Subcutaneous abdominal adipose tissue (tissue), 5 donors: ENCODE data around the gene ACO2.

Source experiments
- H3K27ac ChIP-seq: one replicate; pipeline ENCODE4 v1.7.0; 2013; ENCODE audit warnings: low read depth, mild to moderate bottlenecking, inconsistent platforms, low read length, moderate library complexity
- H3K27me3 ChIP-seq, 5 donors: one replicate each; pipeline ENCODE4 v1.7.0; 2013; ENCODE audit warnings: low read length in 5 of 5, inconsistent platforms in 1 of 5; ENCODE audit not compliant: control insufficient read depth in 5 of 5, insufficient read depth in 4 of 5
- H3K36me3 ChIP-seq, 5 donors: one replicate each; pipeline ENCODE4 v1.7.0; 2013; ENCODE audit warnings: low read length in 5 of 5; ENCODE audit not compliant: control insufficient read depth in 5 of 5, insufficient read depth in 5 of 5
- H3K4me1 ChIP-seq, 5 donors: one replicate each; pipeline ENCODE4 v1.7.0; 2013; ENCODE audit warnings: low read length in 5 of 5, mild to moderate bottlenecking in 3 of 5, moderate library complexity in 1 of 5; ENCODE audit not compliant: control insufficient read depth in 5 of 5, insufficient read depth in 5 of 5
- H3K4me3 ChIP-seq, 5 donors: one replicate each; pipeline ENCODE4 v1.7.0; 2013; ENCODE audit warnings: low read length in 5 of 5, low read depth in 1 of 5
- H3K9ac ChIP-seq, 5 donors: one replicate each; pipeline ENCODE4 v1.7.0; 2013; ENCODE audit warnings: low read length in 5 of 5, mild to moderate bottlenecking in 4 of 5, moderate library complexity in 3 of 5
- H3K9me3 ChIP-seq, 5 donors: one replicate each; pipeline ENCODE4 v1.7.0; 2013; ENCODE audit warnings: low read length in 5 of 5; ENCODE audit not compliant: control insufficient read depth in 5 of 5
- donor health status: healthy.
- donor health status: healthy.
- donor health status: healthy.
- donor health status: healthy.
- donor health status: healthy.

Gene ACO2

DNA sequence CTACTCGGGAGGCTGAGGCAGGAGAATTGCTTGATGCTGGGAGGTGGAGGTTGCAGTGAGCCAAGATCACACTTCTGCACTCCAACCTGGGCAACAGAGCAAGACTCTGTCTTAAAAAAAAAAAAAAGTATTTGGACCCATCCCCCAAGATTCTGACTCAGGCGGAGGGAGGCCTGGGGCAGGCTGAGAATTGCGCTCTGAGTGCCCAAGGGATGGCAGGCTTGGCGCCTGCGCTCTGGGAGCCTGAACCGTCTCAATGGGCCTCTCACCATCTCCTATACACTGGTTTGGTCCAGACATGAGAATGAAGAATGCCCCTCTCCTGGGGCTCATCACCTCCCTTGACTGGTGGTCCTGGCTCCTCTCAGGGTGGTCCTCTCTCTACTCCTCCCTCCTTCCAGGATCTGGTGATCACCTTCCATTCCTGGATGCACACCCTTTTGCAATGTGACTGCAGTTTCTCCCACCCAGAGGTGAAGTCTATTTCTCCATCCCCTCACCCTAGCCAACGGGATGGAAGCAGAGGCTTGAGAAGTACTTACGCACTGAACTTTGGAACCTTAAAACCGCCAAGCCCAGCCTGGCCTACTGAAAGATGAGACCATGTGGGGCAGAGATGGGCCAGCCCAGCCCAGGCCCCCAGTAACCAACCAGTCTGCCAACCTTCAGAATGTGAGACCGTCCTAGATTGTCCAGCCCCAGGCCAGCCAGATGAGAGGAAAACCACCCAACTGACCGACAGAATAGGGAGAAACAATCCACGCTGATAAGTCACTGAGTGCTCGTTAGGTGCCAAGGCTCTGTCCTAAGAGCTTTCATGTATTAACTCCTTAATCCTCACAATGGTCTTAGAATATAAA lies 70.5 kb downstream of the ACO2 start:
- no peak overlapping the region for H3K27ac ChIP-seq
- H3K36me3 ChIP-seq, result peaks cover 0 to 37% (median 19%) of the 10 kb centered on the region in 5 donors
- peaks cover 2 to 30% (median 22%) of the 10 kb centered on the region in 5 donors for H3K4me1 ChIP-seq
- peak overlapping the region in 1 of 5 donors; percentile 6 for H3K9ac ChIP-seq
- H3K27me3 ChIP-seq, result no peaks in the 10 kb centered on the region
- no peaks in the 10 kb centered on the region for H3K9me3 ChIP-seq
- no peak overlapping the region for H3K4me3 ChIP-seq

DNA sequence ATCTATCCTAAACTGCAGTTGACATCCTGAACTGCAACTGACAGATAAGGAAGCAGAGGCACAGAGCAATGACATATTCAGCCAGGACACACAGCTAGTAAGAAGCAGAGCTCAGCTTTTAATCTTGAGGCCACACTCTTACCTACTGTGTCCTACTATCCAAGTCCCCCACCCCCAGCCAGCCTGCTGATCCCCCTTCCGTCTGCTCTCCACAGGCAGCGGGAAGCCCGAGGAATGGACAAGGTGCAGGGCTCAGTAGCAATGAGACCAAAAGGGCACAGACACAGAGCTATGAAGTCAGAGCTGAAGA lies 71.0 kb downstream of the ACO2 start:
- Histone ChIP-seq H3K9ac (no peak overlapping the region), H3K27ac (no peak overlapping the region), H3K4me3 (no peak overlapping the region), H3K9me3 (no peaks in the 10 kb centered on the region), H3K4me1 (peaks cover 2 to 35% (median 27%) of the 10 kb centered on the region in 5 donors), H3K36me3 (peaks cover 0 to 33% (median 19%) of the 10 kb centered on the region in 5 donors), H3K27me3 (no peaks in the 10 kb centered on the region)

- H3K9me3 ChIP-seq, result no peaks in the 10 kb centered on the region
- peak overlapping the region in 1 of 5 donors; percentile 8 for H3K9ac ChIP-seq
- H3K27ac ChIP-seq, result no peak overlapping the region
- H3K4me3 ChIP-seq, result no peak overlapping the region
- H3K4me1 ChIP-seq, result peaks cover 2 to 37% (median 29%) of the 10 kb centered on the region in 5 donors
- no peaks in the 10 kb centered on the region for H3K27me3 ChIP-seq
- H3K36me3 ChIP-seq, result peaks cover 0 to 29% (median 19%) of the 10 kb centered on the region in 5 donors
These were observed 71.4 kb downstream of the ACO2 start for GRCh38 chr22:41540365-41540764.

GRCh38 chr22:41541484-41541883 lies 72.6 kb downstream of the ACO2 start:
- Histone ChIP-seq H3K27me3 (no peaks in the 10 kb centered on the region), H3K27ac (no peak overlapping the region), H3K4me1 (peaks cover 2 to 37% (median 29%) of the 10 kb centered on the region in 5 donors), H3K36me3 (peaks cover 0 to 28% (median 19%) of the 10 kb centered on the region in 5 donors), H3K9ac (no peak overlapping the region), H3K4me3 (no peak overlapping the region), H3K9me3 (no peaks in the 10 kb centered on the region)

DNA sequence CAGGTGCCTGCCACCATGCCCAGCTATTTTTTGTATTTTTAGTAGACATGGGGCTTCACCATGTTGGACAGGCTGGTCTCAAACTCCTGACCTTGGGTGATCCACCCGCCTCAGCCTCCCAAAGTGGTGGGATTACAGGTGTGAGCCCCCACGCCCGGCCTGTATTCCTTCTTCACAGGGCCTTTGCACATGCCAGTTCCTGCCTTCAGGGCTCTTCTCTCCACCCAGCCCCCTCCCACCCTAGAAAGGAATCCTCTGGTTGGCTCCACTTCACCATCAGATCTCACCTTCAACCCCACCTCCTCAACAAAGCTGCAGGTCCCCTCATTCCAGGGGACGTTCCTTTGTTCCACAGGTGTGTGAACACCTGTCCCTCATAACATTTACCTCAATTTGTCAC lies 73.3 kb downstream of the ACO2 start:
- Histone ChIP-seq H3K27ac (no peak overlapping the region), H3K36me3 (peaks cover 0 to 25% (median 15%) of the 10 kb centered on the region in 5 donors), H3K9ac (no peak overlapping the region), H3K9me3 (no peaks in the 10 kb centered on the region), H3K27me3 (no peaks in the 10 kb centered on the region), H3K4me3 (no peak overlapping the region), H3K4me1 (peaks cover 2 to 37% (median 29%) of the 10 kb centered on the region in 5 donors)

- H3K27me3 ChIP-seq, result no peaks in the 10 kb centered on the region
- no peaks in the 10 kb centered on the region for H3K9me3 ChIP-seq
- H3K9ac ChIP-seq, result peak within 1 kb of the TSS; percentile 26 to 76 (median 59)
- peak within 1 kb of the TSS; percentile 65 to 80 (median 73) for H3K4me3 ChIP-seq
- peak within 1 kb of the TSS; percentile 82 for H3K27ac ChIP-seq
- peaks cover 0 to 22% (median 9%) of the 10 kb centered on the region in 5 donors for H3K36me3 ChIP-seq
- peaks cover 2 to 37% (median 29%) of the 10 kb centered on the region in 5 donors for H3K4me1 ChIP-seq
These were observed 75.1 kb downstream of the ACO2 start, which contains the start of gene POLR3H for GRCh38 chr22:41543854-41544670. Gene POLR3H, minus strand, starts transcription at chr22:41544470. Its CDS starts 369 bp downstream, at chr22:41544101.

DNA sequence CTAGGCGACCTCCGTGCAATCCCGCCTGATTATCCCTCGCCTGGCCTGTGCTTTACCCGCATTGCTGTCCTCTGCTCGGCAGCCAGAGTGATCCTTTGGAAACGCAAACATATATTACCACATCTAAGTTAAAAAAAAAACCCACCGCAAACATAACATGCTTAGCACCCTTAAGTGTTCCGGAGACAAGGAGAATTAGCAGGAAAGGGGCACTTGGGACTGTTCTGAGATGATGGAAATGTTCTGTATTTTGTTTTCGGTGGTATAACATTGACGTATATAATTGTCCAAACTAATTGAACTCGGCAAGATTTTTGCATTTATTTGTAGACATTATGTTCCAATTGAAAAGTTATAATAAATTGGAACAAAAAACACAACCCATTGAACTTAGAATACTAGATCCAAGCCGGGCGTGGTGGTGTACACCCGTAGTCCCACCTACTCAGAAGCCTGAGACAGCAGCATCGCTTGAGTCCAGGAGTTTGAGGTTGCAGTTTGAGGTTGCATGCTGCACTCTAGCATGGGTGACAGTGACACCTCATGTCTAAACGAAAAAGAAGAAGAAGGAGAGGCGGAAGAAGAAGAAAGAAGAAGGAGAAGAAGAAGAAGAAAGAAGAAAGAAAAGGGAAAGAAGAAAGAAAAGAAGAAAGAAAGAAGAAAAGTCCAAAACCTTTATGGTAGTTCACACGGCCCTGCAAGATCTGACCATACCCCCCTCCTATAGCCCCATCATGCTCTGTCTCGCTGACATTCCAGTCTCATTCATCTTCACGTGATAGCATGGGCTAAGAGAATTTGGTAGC lies 76.0 kb downstream of the ACO2 start:
- Histone ChIP-seq H3K27me3 (no peaks in the 10 kb centered on the region), H3K9me3 (no peaks in the 10 kb centered on the region), H3K4me3 (peak overlapping the region; percentile 57 to 80 (median 73)), H3K4me1 (peaks cover 2 to 37% (median 29%) of the 10 kb centered on the region in 5 donors), H3K9ac (peak overlapping the region in 3 of 5 donors; percentile 30 to 55 (median 41)), H3K27ac (no peak overlapping the region), H3K36me3 (peaks cover 0 to 14% (median 4%) of the 10 kb centered on the region in 5 donors)

DNA sequence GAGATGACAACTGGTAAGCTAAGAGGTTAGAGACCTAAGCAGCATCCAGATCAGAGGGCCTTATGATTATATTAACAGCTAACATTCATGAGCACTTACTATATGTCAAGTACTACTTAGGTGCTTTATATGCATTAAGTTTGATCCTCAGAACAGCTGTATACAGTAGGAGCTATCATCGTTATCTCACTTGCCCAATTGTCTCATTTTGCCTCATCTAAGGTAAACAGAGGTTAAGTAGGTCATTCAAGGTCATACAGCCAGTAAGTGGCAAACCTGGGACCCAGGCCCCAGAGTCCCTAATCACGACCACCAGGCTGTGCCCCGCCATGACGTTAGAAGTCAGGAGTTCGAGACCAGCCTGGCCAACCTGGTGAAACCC lies 79.9 kb downstream of the ACO2 start:
- H3K27ac ChIP-seq, result no peak overlapping the region
- no peak overlapping the region for H3K9ac ChIP-seq
- no peak overlapping the region for H3K4me3 ChIP-seq
- H3K36me3 ChIP-seq, result no peaks in the 10 kb centered on the region
- H3K4me1 ChIP-seq, result peaks cover 0 to 11% (median 9%) of the 10 kb centered on the region in 5 donors
- no peaks in the 10 kb centered on the region for H3K27me3 ChIP-seq
- H3K9me3 ChIP-seq, result no peaks in the 10 kb centered on the region

- no peaks in the 10 kb centered on the region for H3K36me3 ChIP-seq
- H3K9ac ChIP-seq, result no peak overlapping the region
- no peaks in the 10 kb centered on the region for H3K9me3 ChIP-seq
- no peak overlapping the region for H3K4me3 ChIP-seq
- H3K27me3 ChIP-seq, result no peaks in the 10 kb centered on the region
- H3K4me1 ChIP-seq, result no peaks in the 10 kb centered on the region
- H3K27ac ChIP-seq, result no peak overlapping the region
These were observed 82.1 kb downstream of the ACO2 start for GRCh38 chr22:41550952-41551491.
